Left forelimb (tissue), 1 donor: Measurements from ENCODE around the gene PPHLN1.
"Not testable (repeated sequence)": the region's sequence is repeated elsewhere in the genome, so short reads cannot be mapped to it uniquely, and the experiment has no call there.

Source experiments
- DNase-seq: peaks from one replicate; pipeline ENCODE4 v3.0.0-alpha.2; 2018; ENCODE audit warnings: low spot score

Gene PPHLN1

DNA sequence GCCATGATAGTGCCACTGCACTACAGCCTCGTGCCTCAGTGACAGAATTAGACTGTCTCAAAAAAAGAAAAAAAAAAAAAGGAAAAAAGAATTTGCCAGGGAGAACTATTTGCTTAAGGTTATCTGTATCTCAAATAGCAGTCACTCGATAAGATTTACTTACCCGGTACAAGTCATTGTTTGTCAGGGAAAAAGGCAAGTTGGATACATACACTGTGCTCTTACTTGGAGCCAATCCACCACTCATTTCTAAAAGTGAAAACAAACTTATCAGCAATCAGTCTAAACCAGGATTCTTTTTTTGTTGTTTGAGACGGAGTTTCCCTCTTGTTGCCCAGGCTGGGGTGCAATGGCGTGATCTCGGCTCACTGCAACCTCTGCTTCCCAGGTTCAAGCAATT lies 2.1 kb upstream of the PPHLN1 start:
- no peak for DNase-seq

DNA sequence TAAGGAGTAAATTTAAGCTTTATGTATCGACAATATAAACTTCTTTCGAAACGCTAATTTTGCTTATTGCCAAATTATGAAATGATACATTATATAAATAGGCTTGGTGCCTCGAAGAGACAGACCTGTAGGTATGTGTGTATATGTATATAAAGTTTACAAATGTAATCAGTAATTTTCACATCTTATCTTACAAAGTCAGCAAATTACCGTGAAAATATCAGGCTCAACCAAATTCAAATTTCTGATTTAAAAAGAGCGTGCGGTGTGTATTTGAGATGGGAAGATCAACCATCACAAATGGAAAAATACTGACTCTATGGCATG lies 678 bp upstream of the PPHLN1 start:
- DNase-seq: no peak

DNA sequence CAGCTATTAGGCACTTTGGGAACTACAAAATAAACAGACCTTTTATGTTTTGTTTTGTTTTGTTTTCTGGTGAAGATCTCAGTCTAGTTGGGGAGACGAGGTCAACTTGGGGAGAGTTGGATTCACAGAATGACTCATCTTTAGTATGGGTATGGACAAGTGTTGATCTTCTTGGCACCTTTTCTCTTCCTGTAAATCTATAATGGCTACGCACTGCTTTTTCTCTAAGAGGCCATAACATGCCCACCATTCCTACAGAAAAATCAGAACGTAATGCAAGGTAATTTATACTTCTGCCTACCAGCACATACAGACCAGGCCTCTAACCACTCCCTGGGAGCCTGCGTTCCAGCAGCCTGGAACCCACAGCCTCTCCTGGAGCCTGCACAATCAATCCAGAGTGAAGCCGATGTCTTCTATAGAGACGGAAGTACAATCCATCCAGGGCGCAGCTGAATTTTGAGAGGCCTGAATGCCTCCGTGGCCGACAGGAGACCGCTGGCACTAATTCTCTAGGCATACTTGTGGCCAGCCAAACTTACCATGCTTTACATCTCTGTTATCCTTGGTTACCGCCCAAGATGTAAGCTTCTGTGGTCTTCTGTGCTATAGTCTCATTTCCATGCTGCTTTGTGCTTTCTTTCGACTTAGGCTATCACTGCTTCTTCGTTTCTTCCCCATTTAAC lies 717 bp downstream of the PPHLN1 start:
- DNase-seq: no peak

DNA sequence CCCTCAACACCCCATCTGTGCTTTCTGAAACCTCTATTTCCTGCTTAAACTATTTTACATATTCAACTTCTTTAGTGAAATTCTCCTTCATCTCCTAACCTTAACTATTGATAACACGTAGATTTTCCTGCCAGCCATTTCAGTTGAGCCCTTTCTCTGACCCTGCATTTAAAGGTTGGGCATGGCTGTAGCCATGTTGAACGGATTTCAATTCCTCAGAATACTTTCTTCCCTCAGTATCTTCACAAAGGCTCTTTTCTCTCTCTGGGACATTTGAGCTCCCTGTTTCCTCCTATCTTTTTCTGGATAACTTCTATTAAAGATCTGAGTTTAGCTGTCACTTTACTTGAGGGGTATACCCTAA lies 1.2 kb downstream of the PPHLN1 start:
- DNase-seq: no peak

DNA sequence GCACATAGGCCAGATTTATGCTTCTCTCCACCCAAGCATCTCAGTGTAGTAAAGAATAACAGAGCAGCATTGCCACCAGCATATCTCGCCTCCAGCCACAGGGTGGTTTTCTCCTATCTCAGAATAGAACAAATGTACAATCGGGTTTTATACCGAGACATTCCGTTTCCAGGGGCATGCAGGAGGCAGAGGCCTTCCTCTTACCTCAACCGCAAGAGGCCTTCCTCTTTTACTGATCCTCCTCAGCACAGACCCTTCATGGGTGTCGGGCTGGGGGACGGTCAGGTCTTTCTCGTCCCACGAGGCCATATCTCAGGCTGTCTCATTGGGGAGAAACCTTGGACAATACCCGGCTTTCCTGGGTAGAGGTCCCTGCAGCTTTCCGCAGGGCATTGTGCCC lies 4.1 kb downstream of the PPHLN1 start:
- DNase-seq: not testable (repeated sequence)

DNA sequence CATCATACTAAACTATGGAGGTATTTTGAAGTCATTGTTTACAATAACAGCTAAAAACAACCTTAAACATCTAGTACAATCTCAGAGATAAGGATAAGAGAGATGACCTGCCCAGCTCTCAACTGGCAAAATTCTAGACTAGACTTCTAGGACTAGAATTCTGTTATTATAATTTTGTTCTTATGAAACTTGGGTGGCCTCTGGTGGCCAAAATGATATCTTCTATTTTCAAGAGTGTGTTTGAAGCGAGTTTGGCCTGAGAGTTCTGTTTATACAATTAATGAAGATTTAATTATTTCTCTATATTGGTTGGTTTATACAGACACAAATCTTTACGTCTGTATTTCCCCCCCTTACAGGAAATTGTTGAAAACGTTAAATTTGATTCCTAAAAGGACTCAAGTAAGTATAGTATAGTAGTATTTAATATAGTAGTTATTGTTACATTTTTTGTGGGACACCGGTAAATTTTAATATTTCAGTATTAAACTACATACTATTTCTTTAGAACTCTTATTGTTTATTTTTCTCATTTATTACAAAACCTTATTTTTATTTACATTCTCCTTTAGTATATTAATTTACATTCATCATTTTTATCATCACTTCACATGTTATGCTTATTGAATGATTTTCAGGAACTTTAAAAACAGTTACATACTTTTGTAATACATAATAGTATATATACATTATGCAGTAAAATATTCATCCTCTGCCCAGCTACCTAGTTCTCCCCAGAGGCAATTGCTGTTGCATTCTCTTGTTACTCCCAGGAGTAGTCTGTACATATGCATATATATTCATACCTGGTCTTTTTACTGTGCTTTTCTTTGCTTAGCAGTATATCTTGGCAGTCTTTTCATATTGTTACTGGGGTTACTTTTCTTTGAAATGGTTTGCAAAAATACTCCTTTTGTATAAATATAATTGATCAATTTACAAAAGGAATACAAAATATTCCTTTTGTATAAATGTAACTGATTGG lies 6.6 kb downstream of the PPHLN1 start:
- DNase-seq: no peak

DNA sequence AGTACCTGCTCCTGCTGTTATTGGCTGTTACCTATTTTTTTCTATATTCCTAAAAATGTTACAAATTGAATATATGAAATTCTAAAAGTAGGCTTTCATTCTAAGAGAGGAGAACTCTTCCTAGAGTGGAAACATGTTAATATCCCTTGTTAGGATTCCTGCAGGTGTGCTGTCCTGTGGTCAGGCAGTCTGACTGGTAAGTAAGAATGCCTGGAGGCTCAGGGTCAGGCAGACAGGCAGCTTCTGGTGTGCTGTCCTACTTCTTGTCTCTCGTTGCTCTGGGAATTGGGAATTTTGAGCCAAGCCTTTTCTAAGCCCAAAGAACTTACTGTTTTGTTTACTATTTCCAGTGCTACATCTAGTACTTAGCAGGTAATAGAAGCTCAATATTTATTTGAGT lies 10.3 kb downstream of the PPHLN1 start:
- DNase-seq: no peak

DNA sequence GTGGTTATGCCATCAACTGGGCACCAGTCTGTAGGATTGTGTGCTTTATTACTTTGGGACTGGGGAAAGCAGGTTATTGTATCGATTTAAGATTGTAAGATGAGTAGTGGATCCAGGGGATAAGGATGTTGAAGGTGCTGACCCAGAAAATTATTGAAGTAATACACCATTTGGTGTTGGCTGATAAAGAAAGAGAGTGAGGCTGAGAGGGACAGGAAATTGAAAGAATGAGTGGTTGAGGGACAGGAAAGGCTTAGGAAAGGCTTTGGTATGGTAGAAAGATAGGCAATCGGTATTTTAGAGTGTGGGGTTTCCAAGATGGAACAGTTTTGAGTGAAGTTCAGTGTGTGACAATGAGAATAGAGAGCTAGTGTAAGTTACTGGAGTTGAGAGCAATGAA lies 12.3 kb downstream of the PPHLN1 start:
- no peak for DNase-seq

DNA sequence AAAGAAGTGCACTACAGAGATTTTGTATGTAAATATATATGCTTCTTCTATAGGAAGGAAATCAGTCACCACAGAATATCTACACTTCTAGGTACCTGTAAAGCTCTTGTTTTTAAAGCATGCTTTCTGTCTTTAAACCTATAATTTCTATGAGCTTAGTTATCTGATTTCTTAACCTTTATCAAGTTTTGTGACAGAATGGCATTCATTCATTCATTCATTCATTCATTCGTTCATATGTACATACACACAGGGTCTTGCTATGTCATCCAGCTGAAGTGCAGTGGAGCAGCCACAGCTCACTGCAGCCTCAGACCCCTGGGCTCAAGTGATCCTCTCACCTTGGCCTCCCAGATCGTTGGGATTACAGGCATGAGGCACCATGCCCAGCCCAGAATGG lies 16.1 kb downstream of the PPHLN1 start:
- no peak for DNase-seq

DNA sequence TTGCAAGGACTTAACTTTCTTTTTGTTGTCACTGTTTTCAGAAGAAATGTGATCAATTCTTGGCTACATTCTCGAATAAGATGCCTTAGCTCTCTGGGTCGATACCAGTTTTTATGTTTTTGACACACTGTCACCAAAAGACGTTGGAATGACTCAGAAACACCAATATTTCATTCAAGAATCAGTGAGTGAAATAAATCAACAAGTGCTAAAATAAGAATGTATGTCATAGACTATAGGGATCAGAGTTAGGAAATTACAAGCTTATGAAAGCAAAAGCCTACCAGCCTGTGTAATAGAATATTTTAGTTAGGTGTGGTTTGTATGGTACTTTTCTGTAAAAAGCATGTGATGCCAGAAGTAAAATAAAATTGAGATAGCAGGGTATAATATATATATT lies 17.8 kb downstream of the PPHLN1 start:
- DNase-seq: no peak

DNA sequence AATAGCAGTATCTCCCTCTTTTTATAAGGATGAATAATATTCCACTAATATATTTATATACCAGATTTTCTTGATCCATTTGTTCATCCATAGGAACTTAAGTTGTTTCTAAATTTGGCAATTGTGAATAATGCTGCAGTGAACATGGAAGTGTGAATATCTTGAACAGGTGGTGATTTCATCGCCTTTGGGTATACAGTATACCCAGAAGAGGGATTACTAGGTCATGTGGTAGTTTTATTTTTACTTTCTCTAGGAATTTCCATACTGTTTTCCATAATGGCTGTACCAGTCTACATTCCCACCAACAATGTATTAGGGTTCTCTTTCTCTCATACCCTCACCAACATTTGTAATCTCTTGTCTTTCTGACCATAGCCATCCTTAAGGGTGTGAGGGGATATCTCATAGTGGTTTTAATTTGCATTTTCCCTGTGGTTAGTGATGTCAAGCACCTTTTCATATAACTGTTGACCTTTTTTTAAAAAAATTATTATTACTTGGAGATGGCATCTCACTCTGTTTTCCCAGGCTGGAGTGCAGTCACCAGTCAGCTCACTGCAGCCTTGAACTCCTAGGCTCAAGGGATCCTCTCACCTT lies 20.5 kb downstream of the PPHLN1 start:
- no peak for DNase-seq

DNA sequence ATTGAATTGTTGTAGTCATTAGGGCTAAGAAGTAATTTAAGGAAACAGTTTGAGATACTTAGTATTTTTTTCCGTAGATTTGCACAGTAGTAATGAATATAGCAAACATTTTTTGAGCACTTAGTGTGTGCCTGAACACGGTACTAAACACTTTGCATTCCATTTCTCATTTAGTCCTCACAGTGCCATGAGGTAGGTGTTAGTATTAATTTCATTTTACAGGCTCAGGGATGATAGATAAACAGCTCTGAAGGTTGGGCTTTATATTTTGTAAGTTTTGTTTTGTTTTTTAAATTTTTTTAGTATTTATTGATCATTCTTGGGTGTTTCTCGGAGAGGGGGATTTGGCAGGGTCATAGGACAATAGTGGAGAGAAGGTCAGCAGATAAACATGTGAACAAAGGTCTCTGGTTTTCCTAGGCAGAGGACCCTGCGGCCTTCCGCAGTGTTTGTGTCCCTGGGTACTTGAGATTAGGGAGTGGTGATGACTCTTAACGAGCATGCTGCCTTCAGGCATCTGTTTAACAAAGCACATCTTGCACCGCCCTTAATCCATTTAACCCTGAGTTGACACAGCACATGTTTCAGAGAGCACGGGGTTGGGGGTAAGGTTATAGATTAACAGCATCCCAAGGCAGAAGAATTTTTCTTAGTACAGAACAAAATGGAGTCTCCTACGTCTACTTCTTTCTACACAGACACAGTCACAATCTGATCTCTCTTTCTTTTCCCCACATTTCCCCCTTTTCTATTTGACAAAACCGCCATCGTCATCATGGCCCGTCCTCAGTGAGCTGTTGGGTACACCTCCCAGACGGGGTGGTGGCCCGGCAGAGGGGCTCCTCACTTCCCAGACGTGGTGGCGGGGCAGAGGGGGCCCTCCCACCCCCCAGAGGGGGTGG lies 23.4 kb downstream of the PPHLN1 start:
- DNase-seq: not testable (repeated sequence)

DNA sequence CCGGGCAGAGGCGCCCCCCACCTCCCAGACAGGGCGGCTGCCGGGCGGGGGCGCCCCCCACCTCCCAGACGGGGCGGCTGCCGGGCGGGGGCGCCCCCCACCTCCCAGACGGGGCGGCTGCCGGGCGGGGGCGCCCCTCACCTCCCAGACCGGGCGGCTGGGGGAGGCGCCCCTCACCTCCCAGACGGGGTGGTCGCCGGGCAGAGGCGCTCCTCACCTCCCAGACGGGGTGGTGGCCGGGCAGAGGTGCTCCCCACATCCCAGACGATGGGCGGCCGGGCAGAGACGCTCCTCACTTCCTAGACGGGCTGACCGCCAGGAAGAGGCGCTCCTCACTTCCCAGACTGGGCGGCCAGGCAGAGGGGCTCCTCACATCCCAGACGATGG lies 24.0 kb downstream of the PPHLN1 start:
- not testable (repeated sequence) for DNase-seq

DNA sequence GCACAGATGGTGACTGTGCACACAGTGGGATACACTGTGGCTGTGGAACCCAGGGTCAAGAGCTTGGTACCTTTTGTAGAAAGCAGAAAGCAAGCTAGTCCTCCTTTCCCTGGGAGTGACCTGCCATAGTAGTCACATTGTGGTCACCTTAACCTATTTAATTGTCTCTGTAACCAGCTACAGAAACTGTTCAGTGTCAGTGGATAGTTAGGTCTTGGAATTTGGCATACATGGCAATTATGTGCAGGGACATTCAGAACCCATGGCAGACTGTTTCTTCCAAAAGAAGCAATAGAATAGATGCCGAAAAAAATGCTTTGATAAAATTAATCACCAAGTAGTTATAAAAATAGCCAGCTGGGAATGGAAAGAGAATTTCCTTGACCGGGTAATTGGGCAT lies 30.4 kb downstream of the PPHLN1 start:
- DNase-seq: no peak

DNA sequence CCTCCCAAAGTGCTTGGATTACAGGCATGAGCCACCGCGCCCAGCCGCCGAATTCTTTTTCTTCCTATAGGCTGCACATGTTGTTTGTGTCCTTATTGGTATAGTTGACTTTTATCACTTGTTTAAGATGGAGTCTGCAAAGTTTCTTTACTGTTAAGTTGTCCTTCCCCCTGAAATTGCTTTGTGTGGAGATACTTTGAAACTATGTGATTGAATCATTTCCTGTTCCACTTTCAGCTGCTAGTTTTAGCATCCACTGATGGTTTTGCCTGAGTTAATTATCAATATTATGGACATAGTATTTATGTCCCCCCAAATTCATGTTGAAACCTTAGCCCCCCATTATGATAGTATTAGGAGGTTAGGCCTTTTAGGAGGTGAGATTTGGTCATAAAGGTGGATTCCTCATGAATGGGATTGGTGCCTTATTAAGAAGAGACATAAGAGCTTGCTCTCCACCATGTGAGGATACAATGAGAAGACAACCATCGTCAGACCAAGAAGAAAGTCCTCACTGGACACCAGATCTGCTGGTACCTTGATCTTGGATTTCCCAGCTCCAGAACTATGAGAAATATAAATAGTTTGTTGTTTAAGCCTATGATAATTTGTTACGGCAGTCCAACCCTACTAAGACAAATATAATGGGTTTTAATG lies 34.9 kb downstream of the PPHLN1 start:
- DNase-seq: no peak

DNA sequence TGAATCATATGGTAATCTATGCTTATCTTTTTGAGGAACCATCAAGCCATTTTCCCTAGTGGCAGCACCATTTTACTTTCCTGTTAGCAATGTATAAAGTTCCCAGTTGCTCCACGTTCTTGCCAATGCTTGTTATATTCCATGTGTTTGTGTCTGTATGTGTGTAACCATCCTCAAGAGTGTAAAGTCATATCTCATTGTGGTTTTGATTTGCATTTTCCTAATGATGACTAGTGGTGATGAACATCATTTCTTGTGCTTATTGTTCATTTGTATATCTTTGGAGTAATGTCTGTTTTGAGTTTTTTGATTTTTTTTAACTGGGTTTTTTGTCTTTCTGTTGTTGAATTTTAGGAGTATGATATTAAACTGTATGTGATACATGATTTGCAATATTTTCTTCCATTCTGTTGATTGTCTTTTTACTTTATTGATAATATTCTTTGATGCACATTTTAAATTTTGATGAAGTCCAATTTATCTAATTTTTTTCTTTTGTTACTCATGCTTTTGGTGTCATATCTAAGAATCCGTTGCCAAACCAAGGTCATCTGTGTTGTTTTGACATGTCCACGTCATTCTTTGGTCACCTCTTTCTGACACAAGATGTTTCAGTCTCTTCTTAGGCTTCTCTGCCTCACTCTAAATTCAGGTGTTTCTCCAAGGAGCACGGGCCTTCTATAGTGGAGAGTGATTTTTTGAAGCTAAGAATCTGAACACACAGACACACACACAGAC lies 36.1 kb downstream of the PPHLN1 start:
- no peak for DNase-seq

DNA sequence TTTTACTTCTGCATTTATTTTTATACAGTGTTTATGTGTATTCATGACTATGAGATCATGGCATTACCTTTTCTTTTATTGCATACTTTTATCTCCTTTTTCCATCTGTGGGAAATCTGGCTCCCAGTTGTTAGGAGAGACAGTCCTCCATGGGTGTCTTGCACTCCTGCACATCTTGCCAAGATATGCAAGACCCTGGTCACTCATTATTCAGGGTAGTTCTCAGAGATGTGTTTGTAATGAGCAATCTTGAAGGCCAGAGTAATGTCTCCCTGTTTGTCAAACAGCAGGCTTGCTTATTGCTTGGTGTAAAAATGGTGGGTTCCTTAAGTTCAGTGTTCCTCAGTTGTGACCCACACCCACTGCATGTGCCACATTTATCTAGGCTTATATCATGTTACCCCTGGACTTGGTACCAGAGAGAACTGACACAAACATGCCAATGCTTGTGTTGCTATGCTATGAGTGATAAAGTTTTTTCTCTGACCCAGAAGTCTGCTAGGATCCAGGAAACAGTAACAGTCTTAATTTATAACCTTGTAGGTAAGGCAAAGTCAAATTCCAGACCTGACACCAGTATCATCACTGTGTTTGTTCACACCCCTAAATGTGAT lies 36.8 kb downstream of the PPHLN1 start:
- no peak for DNase-seq

DNA sequence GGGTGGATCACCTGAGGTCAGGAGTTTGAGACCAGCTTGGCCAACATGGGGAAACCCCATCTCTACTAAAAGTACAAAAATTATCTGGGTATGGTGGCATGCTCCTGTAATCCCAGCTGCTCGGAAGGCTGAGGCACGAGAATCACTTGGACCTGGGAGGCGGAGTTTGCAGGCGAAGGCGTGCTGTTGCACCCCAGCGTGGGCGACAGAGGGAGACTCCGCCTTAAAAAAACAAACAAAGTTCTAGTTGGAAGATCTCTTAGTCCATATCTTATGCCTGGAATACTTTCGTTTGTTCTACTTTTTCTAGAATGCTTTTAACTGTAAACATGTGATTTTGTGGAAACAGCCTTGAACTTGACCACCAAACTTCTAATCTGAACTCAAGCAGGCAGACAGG lies 38.7 kb downstream of the PPHLN1 start:
- no peak for DNase-seq

DNA sequence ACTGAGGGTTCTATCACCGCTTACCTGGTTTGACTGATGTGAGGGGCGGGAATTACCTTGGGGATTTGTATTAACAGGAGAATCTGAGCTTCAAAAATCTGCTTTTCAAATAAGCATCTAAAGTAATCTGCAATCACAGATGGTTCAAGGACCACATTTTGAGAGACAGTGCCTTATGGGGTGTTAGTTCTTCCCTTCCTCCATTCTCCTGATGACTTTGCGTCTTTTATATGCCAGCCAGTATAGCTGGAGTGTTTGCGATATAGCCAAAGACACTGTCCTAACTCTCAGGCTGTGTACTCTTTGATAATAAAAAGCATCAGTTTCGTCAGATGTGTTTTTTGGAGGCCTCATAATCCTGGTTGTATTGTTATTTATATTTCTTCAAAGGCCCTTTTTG lies 39.5 kb downstream of the PPHLN1 start:
- DNase-seq: no peak

DNA sequence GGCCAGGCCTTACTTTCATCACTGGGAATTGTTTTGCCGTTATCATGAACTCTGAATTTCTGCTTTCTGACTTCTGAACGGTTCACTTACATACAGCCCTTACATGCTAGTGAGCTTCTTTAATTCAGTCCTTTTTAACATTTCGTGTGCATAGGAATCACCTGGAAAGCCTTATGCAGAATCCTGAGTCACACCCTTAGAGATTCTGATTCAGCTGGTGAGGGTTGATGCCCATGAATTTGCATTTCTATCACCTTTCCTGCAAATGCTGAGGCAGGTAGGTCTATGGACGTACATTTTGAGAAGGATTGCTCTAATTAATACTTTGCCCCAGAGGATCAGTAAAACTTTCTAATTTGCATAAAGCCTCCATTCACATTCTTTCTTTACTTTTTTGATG lies 44.0 kb downstream of the PPHLN1 start:
- DNase-seq: no peak
